Activated B cell treated with CpG ODN at 0.5 μM for 24 hours (primary cell): ENCODE measurements around the gene SARNP. TPM values are rescaled to one million over a fixed set of nuclear protein-coding genes. Genes with fewer than 3 reads are reported as not detected.

ENCODE experiments used
- ATAC-seq: fragments of 200-7000 bp; cut with Tn5 transposase; one replicate; pipeline ENCODE4 v1.10.0; 2021; ENCODE audit warnings: low read depth, mild to moderate bottlenecking, moderate library complexity
- CTCF ChIA-PET: fragments of 350-600 bp; sonication (Branson Sonifier 250); formaldehyde crosslinking; loops from one replicate; lab custom pipeline; 2021; ENCODE audit warnings: antibody characterized with exemption; lab: Charles Lee
- POLR2A ChIA-PET: fragments of 350-600 bp; sonication (Branson Sonifier 250); formaldehyde crosslinking; loops from one replicate; lab custom pipeline; 2021; ENCODE audit warnings: antibody characterized with exemption; lab: Charles Lee
- DNase-seq: peaks from one replicate; pipeline ENCODE4 v3.0.0; 2022
- H3K27ac Mint-ChIP-seq: one replicate; pipeline ENCODE4 v1.8.0; 2020; ENCODE audit warnings: mixed read lengths
- H3K27me3 Mint-ChIP-seq: one replicate; pipeline ENCODE4 v1.8.0; 2021; ENCODE audit warnings: mixed read lengths
- H3K36me3 Mint-ChIP-seq: one replicate; pipeline ENCODE4 v1.8.0; 2021; ENCODE audit warnings: low read depth, mixed read lengths
- H3K4me1 Mint-ChIP-seq: one replicate; pipeline ENCODE4 v1.8.0; 2021; ENCODE audit warnings: mixed read lengths
- H3K4me3 Mint-ChIP-seq: one replicate; pipeline ENCODE4 v1.8.0; 2020; ENCODE audit warnings: mild to moderate bottlenecking, mixed read lengths
- H3K9me3 Mint-ChIP-seq: one replicate; pipeline ENCODE4 v1.8.0; 2020; ENCODE audit warnings: mixed read lengths
- intact Hi-C: fragments of 100-400 bp; cut with micrococcal nuclease; formaldehyde crosslinking; loops from one replicate; pipeline ENCODE4 v1.15.1; 2024
- total RNA-seq: library from RNA; stranded (reverse); gene quantifications from 2 replicates; pipeline ENCODE4 v1.2.3, GENCODE V29; 2022
- TF ChIP-seq, protein P1 (sequence below): fragments of 200-600 bp; IDR thresholded peaks from one replicate; pipeline ENCODE4 v1.8.0; 2022; ENCODE audit warnings: antibody characterized with exemption, mild to moderate bottlenecking

The SARNP gene
- total RNA-seq, 1 donor from 2014 or later, result 53.6 TPM

DNA sequence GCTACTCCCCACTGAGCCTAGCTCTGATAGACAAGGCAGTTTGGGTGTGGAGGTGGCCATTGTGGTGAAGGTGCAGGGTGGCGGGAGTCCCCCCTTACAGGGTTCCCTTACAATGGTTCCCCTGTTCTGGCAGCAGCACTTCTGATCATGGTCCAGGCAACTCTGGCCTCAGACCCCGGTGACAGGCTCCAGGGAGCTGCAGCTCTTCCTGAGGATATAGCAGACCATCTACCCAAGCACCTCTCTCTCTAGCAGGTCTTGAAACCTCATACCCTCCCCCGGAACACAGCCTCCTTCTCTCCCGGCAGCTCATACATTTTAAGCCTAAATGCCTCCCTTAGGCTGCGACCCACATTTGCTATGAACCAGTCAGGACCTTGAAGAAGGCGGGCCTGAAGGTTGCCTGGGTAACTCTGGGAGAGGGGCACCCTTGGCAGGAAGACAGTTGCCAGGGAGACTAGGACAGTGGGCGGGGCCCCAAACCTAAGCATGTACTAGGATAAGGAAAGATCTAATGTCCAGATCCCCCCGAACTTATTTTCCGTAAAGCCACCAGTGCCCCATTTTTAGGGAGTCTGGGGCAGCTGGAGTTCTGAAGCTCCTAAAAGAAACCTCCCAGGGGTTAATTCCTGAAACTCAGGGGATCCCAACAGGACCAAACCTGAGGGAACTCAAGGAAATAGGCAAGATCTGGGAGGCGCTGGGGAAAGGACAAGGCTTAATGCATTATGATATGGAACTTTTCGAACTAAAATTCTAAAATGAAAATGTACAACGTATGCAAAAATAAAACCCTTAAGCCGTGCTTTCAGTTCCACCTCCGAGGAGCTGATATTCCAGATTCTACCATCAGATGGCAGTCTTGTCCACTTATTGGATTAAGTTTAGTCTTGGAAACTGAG, 79.2 kb downstream of the SARNP start:
- CTCF ChIA-PET, result interaction anchor here (0.6 to 5.0 kb wide), 43 partner anchors 9 to 549 kb away, joined by 3 to 58 read pairs (median 5); partner anchors contain the start of genes BLOC1S1, CD63, DGKA and DNAJC14
- H3K9me3 Mint-ChIP-seq, result no peaks in the 10 kb centered on the region
- H3K27me3 Mint-ChIP-seq, result no peaks in the 10 kb centered on the region
- POLR2A ChIA-PET, result interaction anchor here (0.5 to 2.7 kb wide), 28 partner anchors 9 to 1459 kb away, joined by 3 to 28 read pairs (median 4); partner anchors contain the start of genes BLOC1S1, CBX5, CD63 and COQ10A
- no peaks in the 10 kb centered on the region for H3K36me3 Mint-ChIP-seq
- TF ChIP-seq, protein P1, sequence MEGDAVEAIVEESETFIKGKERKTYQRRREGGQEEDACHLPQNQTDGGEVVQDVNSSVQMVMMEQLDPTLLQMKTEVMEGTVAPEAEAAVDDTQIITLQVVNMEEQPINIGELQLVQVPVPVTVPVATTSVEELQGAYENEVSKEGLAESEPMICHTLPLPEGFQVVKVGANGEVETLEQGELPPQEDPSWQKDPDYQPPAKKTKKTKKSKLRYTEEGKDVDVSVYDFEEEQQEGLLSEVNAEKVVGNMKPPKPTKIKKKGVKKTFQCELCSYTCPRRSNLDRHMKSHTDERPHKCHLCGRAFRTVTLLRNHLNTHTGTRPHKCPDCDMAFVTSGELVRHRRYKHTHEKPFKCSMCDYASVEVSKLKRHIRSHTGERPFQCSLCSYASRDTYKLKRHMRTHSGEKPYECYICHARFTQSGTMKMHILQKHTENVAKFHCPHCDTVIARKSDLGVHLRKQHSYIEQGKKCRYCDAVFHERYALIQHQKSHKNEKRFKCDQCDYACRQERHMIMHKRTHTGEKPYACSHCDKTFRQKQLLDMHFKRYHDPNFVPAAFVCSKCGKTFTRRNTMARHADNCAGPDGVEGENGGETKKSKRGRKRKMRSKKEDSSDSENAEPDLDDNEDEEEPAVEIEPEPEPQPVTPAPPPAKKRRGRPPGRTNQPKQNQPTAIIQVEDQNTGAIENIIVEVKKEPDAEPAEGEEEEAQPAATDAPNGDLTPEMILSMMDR, result peak; percentile 73
- H3K4me3 Mint-ChIP-seq, result peak overlapping the region; percentile 92
- H3K4me1 Mint-ChIP-seq, result peaks cover 27% of the 10 kb centered on the region
- ATAC-seq (peak; percentile 87), DNase-seq (peak; percentile 65)
- H3K27ac Mint-ChIP-seq, result peak overlapping the region; percentile 91
- intact Hi-C loops, result loop anchor here (1.0 to 2.0 kb wide), 14 partner anchors 9 to 730 kb away; partner anchors contain the start of genes ANKRD52, CD63, NABP2 and PA2G4

DNA sequence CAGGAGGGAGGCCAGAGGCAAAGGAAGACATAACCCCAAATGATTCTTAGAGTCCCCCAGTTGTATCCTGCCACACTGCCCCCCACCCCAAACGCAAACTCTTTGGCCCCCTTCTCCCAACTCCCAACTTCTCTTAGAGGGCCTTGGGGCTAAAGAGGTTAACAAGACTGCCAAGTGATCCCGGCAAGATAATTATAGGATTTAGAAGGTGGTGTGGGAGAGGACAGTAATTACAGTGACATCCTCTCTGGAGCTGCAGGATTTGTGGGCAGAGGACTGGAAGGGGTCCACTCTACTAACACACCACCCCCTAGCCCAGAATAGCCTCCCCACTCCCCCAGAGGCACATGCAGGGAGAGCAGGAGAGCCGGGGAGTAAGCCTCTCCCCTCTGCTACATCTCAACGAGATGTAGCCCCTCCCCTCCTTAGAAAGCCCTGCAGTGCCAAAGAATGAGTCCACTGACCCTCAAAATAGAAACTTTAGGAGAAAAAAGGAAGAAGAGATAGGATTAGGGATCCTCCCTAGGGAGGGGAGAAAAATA, 79.9 kb downstream of the SARNP start:
- Mint-ChIP-seq H3K27me3 (no peaks in the 10 kb centered on the region), H3K4me1 (peaks cover 25% of the 10 kb centered on the region), H3K27ac (peak overlapping the region; percentile 91), H3K9me3 (no peaks in the 10 kb centered on the region), H3K4me3 (peak overlapping the region; percentile 92), H3K36me3 (no peaks in the 10 kb centered on the region)
- ATAC-seq, result no peak
- intact Hi-C loops, result loop anchor here (1.0 to 2.0 kb wide), 16 partner anchors 8 to 731 kb away; partner anchors contain the start of genes CD63, NABP2, PA2G4 and PYM1
- ChIA-PET CTCF (interaction anchor here (1.0 to 5.0 kb wide), 33 partner anchors 8 to 549 kb away, joined by 3 to 58 read pairs (median 6); partner anchors contain the start of genes BLOC1S1, CD63, DGKA and DNAJC14), POLR2A (interaction anchor here (0.6 to 2.7 kb wide), 21 partner anchors 8 to 485 kb away, joined by 3 to 28 read pairs (median 5); partner anchors contain the start of genes BLOC1S1, CD63, DGKA and DNAJC14)
- TF ChIP-seq, protein P1, result no peak
- no peak for DNase-seq

DNA sequence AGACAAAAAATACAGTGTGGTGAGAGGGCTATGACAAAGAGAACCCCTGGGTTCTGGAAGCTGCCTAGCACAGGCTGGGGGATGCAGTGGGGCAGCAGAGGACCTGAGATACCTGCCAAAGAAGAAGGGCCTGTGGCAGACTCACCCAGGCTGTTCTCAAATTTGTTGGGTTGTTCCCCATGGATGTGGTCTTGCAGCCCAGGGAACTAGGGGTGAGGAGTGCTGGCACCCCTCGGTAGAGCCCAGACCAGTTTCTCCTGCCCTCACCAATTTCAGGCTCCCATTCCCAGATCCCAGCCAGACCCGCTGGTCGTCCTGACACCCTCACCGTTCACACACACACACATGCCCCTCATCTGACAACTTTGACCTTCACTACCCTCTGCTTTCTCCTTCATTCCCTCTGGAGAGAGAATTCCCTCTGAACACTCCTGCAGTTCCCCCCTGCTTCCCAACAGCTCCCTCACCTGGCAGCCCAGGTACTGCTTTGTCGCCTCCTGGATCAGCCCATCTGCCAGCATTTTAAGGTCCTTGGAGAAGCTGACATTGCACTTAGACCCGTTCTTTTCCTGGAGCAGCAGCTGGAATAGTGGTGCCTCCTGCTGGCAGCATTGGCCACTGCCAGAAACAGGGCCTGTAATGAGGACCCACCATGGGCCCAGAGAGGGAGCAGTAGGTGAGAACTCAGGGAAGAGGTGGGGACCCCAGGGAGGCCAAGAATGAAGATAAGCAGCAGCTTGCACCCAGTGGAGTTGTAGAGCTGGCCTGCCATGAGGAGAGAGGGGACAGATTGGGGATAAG, 80.5 kb downstream of the SARNP start:
- Mint-ChIP-seq H3K4me3 (peak overlapping the region; percentile 70), H3K27ac (peak overlapping the region; percentile 91), H3K36me3 (no peaks in the 10 kb centered on the region), H3K27me3 (no peaks in the 10 kb centered on the region), H3K9me3 (no peaks in the 10 kb centered on the region), H3K4me1 (peaks cover 20% of the 10 kb centered on the region)
- ATAC-seq (peak; percentile 36), DNase-seq (no peak)
- ChIA-PET POLR2A (interaction anchor here (0.7 to 2.3 kb wide), 5 partner anchors 7 to 381 kb away, joined by 3 to 28 read pairs (median 9); partner anchors contain the start of genes CD63, RAB5B and ZC3H10), CTCF (interaction anchor here (1.2 to 5.0 kb wide), 12 partner anchors 7 to 195 kb away, joined by 3 to 51 read pairs (median 11); partner anchors contain the start of genes BLOC1S1, CD63, DGKA and DNAJC14)
- TF ChIP-seq, protein P1, result no peak
- intact Hi-C loops, result loop anchor here (1.0 kb wide), 3 partner anchors 13 to 548 kb away; no protein-coding TSS in a partner anchor

DNA sequence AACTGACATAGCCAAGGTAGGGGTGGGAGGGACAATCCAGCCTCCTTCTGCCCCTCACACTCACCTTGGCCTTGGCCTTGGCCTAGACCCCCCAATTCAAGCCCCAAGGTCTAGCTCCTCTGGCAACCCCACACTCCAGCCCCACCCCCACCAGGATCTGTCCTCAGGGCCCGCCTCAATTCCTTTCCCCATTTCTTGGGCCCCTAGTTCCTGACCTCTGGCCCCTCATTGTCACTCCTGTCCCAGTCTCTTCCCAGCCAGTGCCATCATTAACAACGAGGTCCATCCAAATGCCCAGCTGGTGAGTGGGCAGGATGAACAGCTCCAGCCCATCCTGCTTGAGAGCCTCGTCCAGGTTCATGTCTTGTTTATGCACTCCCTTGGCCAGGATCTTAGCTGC, 81.4 kb downstream of the SARNP start:
- TF ChIP-seq, protein P1, result no peak
- intact Hi-C loops, result no loop called here
- no peak for ATAC-seq

More for the DNA sequence above, 81.4 kb downstream of the SARNP start:
- H3K36me3 Mint-ChIP-seq, result no peaks in the 10 kb centered on the region
- no peaks in the 10 kb centered on the region for H3K27me3 Mint-ChIP-seq
- H3K4me3 Mint-ChIP-seq, result no peak overlapping the region
- DNase-seq, result no peak
- no peak overlapping the region for H3K27ac Mint-ChIP-seq
- H3K9me3 Mint-ChIP-seq, result no peaks in the 10 kb centered on the region
- H3K4me1 Mint-ChIP-seq, result peaks cover 19% of the 10 kb centered on the region
- ChIA-PET CTCF (interaction anchor here (3.5 to 5.0 kb wide), 3 partner anchors 12 to 196 kb away, joined by 29 to 51 read pairs (median 33); partner anchors contain the start of genes BLOC1S1 and DGKA), POLR2A (interaction anchor here (0.7 to 2.2 kb wide), 2 partner anchors 12 to 191 kb away, joined by 3 to 9 read pairs; no protein-coding TSS in a partner anchor)
